GM12878 (cell line): Measurements from ENCODE around the gene KLK3. TPM values are rescaled to one million over a fixed set of nuclear protein-coding genes. Genes with fewer than 3 reads are reported as not detected.

Experiments
- ASH2L ChIP-seq: fragments of 300-600, 200-600 bp; sonication (generic); IDR thresholded peaks from 2 replicates; pipeline ENCODE4 v1.6.1; 2017; ENCODE audit warnings: low read depth, mild to moderate bottlenecking, borderline replicate concordance
- BHLHE40 ChIP-seq, 2 experiments: fragments of 450-650 bp in 1 of 2; IDR thresholded peaks; 2 replicates each; pipeline ENCODE4 v1.6.1; 2011 to 2017; ENCODE audit warnings: low read depth in 2 of 2, borderline replicate concordance in 1 of 2, improper control_type of control experiment in 1 of 2, low read length in 1 of 2, mild to moderate bottlenecking in 1 of 2
- CBX5 ChIP-seq: sonication (generic); IDR thresholded peaks from 2 replicates; pipeline ENCODE4 v1.6.1; 2016; ENCODE audit warnings: low read depth, moderate library complexity, mild to moderate bottlenecking, inconsistent platforms
- CUX1 ChIP-seq: IDR thresholded peaks from 2 replicates; pipeline ENCODE4 v1.6.1; 2012; ENCODE audit warnings: improper control_type of control experiment, low read depth, low read length; ENCODE audit not compliant: insufficient replicate concordance
- DPF2 ChIP-seq: fragments of 450-650 bp; IDR thresholded peaks from 2 replicates; pipeline ENCODE4 v1.6.1; 2017; ENCODE audit warnings: mild to moderate bottlenecking
- GATAD2B ChIP-seq: fragments of 450-650 bp; conservative IDR thresholded peaks from 2 replicates; pipeline ENCODE4 v1.6.1; 2017; ENCODE audit warnings: low read depth, mild to moderate bottlenecking, moderate library complexity
- HDAC2 ChIP-seq: fragments of 200-600 bp; sonication (generic); IDR thresholded peaks from 2 replicates; pipeline ENCODE4 v1.6.1; 2017
- HDAC6 ChIP-seq: fragments of 200-600 bp; sonication (generic); IDR thresholded peaks from one replicate; pipeline ENCODE4 v1.8.0; 2017; ENCODE audit warnings: antibody characterized with exemption; ENCODE audit not compliant: unreplicated experiment
- LARP7 ChIP-seq: fragments of 450-650 bp; IDR thresholded peaks from 2 replicates; pipeline ENCODE4 v1.6.1; 2017; ENCODE audit warnings: mild to moderate bottlenecking
- NFXL1 ChIP-seq: fragments of 450-650 bp; IDR thresholded peaks from 2 replicates; pipeline ENCODE4 v1.6.1; 2017; ENCODE audit warnings: antibody characterized with exemption, mild to moderate bottlenecking, borderline replicate concordance
- RBBP5 ChIP-seq: fragments of 200-600 bp; sonication (generic); conservative IDR thresholded peaks from 2 replicates; pipeline ENCODE4 v1.6.1; 2016
- RUNX3 ChIP-seq: IDR thresholded peaks from 2 replicates; pipeline ENCODE4 v1.6.1; 2012; ENCODE audit warnings: low read length, inconsistent platforms
- SPI1 ChIP-seq: IDR thresholded peaks from 2 replicates; pipeline ENCODE4 v1.6.1; 2011; ENCODE audit warnings: low read depth, mild to moderate bottlenecking, low read length, moderate library complexity, borderline replicate concordance; ENCODE audit not compliant: insufficient read depth
- SREBF2 ChIP-seq: IDR thresholded peaks from 2 replicates; pipeline ENCODE4 v1.6.1; 2012; ENCODE audit warnings: mild to moderate bottlenecking, low read length
- WRNIP1 ChIP-seq: IDR thresholded peaks from 2 replicates; pipeline ENCODE4 v1.6.1; 2011; ENCODE audit warnings: low read depth, low read length, improper control_type of control experiment, borderline replicate concordance
- ZZZ3 ChIP-seq: IDR thresholded peaks from 2 replicates; pipeline ENCODE4 v1.6.1; 2011; ENCODE audit warnings: low read depth; ENCODE audit not compliant: control insufficient read depth, insufficient read length
- polyA plus RNA-seq, 11 experiments: library from polyadenylated mRNA; depleted of rRNA in 4 of 11; unstranded in 6 of 11; stranded (reverse) in 5 of 11; fragments of >200 nt; fragmentation: Nextera tagmentation in 4 of 11; fragmentation: Illumina TruSeq in 1 of 11; extraction: Ambion mirVana in 4 of 11; extraction: Trizol in 1 of 11; gene quantifications; 1 replicate in 1 of 11; 2 replicates in 10 of 11; pipeline versions ENCODE4 v1.2.1 to v1.2.3, GENCODE V29; 2011 to 2016; ENCODE audit warnings: inconsistent platforms in 2 of 11, missing spikeins in 2 of 11, low read depth in 1 of 11
- total RNA-seq, 4 experiments: library from RNA; depleted of rRNA in 3 of 4; stranded (reverse); fragments of >200 nt in 3 of 4; fragmentation: Illumina TruSeq in 1 of 4; extraction: Trizol in 1 of 4; gene quantifications; 2 replicates each; pipeline versions ENCODE4 v1.2.1 to v1.2.3, GENCODE V29; 2013 to 2021
- TF ChIP-seq, protein P1 (sequence below): fragments of 450-650 bp; IDR thresholded peaks from 2 replicates; pipeline ENCODE4 v1.6.1; 2016; ENCODE audit warnings: mild to moderate bottlenecking, moderate library complexity, borderline replicate concordance
- TF ChIP-seq, protein P2 (sequence below): fragments of 450-650 bp; IDR thresholded peaks from 2 replicates; pipeline ENCODE4 v1.6.1; 2018; ENCODE audit warnings: mild to moderate bottlenecking, low read depth, moderate library complexity; ENCODE audit not compliant: partially characterized antibody

KLK3 gene
- total and polyA plus RNA-seq, 10 of the 15 experiments (the other 5 are each of a cell fraction or from before 2014, with no cell fraction given) = 0.31 TPM; not detected in 9

- TF ChIP-seq SREBF2 (peak; percentile 80), WRNIP1 (no peak), HDAC2 (no peak), SPI1 (no peak), RUNX3 (peak; percentile 98), NFXL1 (no peak), CBX5 (no peak), LARP7 (0 out of 2 replicates have a peak, but pooled peaks have one; percentile 6), GATAD2B (no peak; the same call in 1 of the 2 replicates), RBBP5 (no peak), BHLHE40 (IDR thresholded peaks at IDR 0.05; ENCODE audit: borderline replicate concordance in 1 of 2, low read depth in 2 of 2, low read length in 1 of 2) (peak; percentile 98 to 99), ZZZ3 (no peak), ASH2L (peak; percentile 76; the same call in 1 of the 2 replicates), DPF2 (peak; percentile 89), HDAC6 (no peak), CUX1 (peak; percentile 61)
- TF ChIP-seq, protein P1, sequence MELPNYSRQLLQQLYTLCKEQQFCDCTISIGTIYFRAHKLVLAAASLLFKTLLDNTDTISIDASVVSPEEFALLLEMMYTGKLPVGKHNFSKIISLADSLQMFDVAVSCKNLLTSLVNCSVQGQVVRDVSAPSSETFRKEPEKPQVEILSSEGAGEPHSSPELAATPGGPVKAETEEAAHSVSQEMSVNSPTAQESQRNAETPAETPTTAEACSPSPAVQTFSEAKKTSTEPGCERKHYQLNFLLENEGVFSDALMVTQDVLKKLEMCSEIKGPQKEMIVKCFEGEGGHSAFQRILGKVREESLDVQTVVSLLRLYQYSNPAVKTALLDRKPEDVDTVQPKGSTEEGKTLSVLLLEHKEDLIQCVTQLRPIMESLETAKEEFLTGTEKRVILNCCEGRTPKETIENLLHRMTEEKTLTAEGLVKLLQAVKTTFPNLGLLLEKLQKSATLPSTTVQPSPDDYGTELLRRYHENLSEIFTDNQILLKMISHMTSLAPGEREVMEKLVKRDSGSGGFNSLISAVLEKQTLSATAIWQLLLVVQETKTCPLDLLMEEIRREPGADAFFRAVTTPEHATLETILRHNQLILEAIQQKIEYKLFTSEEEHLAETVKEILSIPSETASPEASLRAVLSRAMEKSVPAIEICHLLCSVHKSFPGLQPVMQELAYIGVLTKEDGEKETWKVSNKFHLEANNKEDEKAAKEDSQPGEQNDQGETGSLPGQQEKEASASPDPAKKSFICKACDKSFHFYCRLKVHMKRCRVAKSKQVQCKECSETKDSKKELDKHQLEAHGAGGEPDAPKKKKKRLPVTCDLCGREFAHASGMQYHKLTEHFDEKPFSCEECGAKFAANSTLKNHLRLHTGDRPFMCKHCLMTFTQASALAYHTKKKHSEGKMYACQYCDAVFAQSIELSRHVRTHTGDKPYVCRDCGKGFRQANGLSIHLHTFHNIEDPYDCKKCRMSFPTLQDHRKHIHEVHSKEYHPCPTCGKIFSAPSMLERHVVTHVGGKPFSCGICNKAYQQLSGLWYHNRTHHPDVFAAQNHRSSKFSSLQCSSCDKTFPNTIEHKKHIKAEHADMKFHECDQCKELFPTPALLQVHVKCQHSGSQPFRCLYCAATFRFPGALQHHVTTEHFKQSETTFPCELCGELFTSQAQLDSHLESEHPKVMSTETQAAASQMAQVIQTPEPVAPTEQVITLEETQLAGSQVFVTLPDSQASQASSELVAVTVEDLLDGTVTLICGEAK = 0 out of 2 replicates have a peak, but pooled peaks have one; percentile 22
- TF ChIP-seq, protein P2, sequence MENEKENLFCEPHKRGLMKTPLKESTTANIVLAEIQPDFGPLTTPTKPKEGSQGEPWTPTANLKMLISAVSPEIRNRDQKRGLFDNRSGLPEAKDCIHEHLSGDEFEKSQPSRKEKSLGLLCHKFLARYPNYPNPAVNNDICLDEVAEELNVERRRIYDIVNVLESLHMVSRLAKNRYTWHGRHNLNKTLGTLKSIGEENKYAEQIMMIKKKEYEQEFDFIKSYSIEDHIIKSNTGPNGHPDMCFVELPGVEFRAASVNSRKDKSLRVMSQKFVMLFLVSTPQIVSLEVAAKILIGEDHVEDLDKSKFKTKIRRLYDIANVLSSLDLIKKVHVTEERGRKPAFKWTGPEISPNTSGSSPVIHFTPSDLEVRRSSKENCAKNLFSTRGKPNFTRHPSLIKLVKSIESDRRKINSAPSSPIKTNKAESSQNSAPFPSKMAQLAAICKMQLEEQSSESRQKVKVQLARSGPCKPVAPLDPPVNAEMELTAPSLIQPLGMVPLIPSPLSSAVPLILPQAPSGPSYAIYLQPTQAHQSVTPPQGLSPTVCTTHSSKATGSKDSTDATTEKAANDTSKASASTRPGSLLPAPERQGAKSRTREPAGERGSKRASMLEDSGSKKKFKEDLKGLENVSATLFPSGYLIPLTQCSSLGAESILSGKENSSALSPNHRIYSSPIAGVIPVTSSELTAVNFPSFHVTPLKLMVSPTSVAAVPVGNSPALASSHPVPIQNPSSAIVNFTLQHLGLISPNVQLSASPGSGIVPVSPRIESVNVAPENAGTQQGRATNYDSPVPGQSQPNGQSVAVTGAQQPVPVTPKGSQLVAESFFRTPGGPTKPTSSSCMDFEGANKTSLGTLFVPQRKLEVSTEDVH = no peak
These were observed 42.0 kb downstream of the KLK3 start (continued) for GRCh38 chr19:50896591-50897190.
